Panc1 (cell line): ENCODE data around the gene ZNF224.

Source experiments
- CTCF ChIP-seq: fragments of 450-650 bp; IDR thresholded peaks from 2 replicates; pipeline ENCODE4 v1.5.1; 2017; ENCODE audit warnings: mild to moderate bottlenecking
- POLR2AphosphoS5 ChIP-seq: IDR thresholded peaks from 2 replicates; pipeline ENCODE4 v1.6.1; 2012; ENCODE audit warnings: mild to moderate bottlenecking, low read depth, low read length, moderate library complexity
- REST ChIP-seq, 2 experiments: IDR thresholded peaks; 2 replicates each; pipeline ENCODE4 v1.6.1; 2011 to 2012; ENCODE audit warnings: low read depth in 2 of 2, control low read depth in 1 of 2, low read length in 1 of 2, mild to moderate bottlenecking in 1 of 2, moderate library complexity in 1 of 2; ENCODE audit not compliant: insufficient read depth in 1 of 2
- TCF7L2 ChIP-seq: IDR thresholded peaks from 2 replicates; pipeline ENCODE4 v1.6.1; 2011; ENCODE audit warnings: mild to moderate bottlenecking, low read depth, low read length, inconsistent platforms

GRCh38 chr19:44141191-44142058 lies 47.3 kb downstream of the ZNF224 start, which contains the start of gene ZNF234:
- no peak for TF ChIP-seq REST (IDR thresholded peaks at IDR 0.05; ENCODE audit: insufficient read depth in 1 of 2, low read depth in 2 of 2, low read length in 1 of 2)
- TF ChIP-seq CTCF, result no peak
- peak; percentile 34; the same call in 1 of the 2 replicates for TF ChIP-seq POLR2AphosphoS5
- TF ChIP-seq TCF7L2, result peak; percentile 44; the same call in 1 of the 2 replicates
